Prostate gland (tissue), 2 donors: ENCODE measurements around the gene WDR20. TPM values are rescaled to one million over a fixed set of nuclear protein-coding genes. Genes with fewer than 3 reads are reported as not detected.
A peak's percentile ranks its signal among the peaks of the same experiment; 100 is the strongest.
"Not testable (repeated sequence)": the region's sequence is repeated elsewhere in the genome, so short reads cannot be mapped to it uniquely, and the experiment has no call there.

Experiments used
- DNase-seq: peaks from one replicate; pipeline ENCODE4 v3.0.0-alpha.2; 2019; ENCODE audit warnings: low spot score
- H3K27ac ChIP-seq, 2 donors: fragments of 200-600 bp; sonication (generic); 2 replicates each; pipeline ENCODE4 v1.5.1; 2017 to 2019
- H3K27me3 ChIP-seq: fragments of 200-600 bp; sonication (generic); replicated peaks from 2 replicates; pipeline ENCODE4 v1.5.1; 2019; ENCODE audit not compliant: insufficient read depth
- H3K36me3 ChIP-seq, 2 donors: fragments of 200-600 bp; sonication (generic); 1 replicate in 1 of 2; 2 replicates in 1 of 2; pipeline versions ENCODE4 v1.5.1 to v1.8.1; 2017 to 2019
- H3K4me1 ChIP-seq: fragments of 200-600 bp; sonication (generic); replicated peaks from 2 replicates; pipeline ENCODE4 v1.5.1; 2019
- H3K4me3 ChIP-seq, 2 donors: fragments of 200-600 bp; sonication (generic); 2 replicates each; pipeline ENCODE4 v1.5.1; 2017 to 2019
- H3K9me3 ChIP-seq: fragments of 200-600 bp; sonication (generic); 2 replicates; pipeline ENCODE4 v1.5.1; 2017
- POLR2A ChIP-seq: fragments of 450-650 bp; IDR thresholded peaks from one replicate; pipeline ENCODE4 v1.6.1; 2016; ENCODE audit warnings: antibody characterized with exemption, mild to moderate bottlenecking
- POLR2AphosphoS5 ChIP-seq: sonication (generic); formaldehyde crosslinking; IDR thresholded peaks from one replicate; pipeline ENCODE4 v1.6.1; 2017; ENCODE audit warnings: antibody characterized with exemption
- WGBS: methylation state at CpG from one replicate; pipeline ENCODE4 v1.1.5; 2018; 5-methylcytosine and 5-hydroxymethylcytosine counted together
- intact Hi-C: fragments of 100-400 bp; cut with DNase I; formaldehyde crosslinking; loops from one replicate; pipeline ENCODE4 v1.14.2; 2022
- total RNA-seq, 2 donors: library from RNA; depleted of rRNA; stranded (reverse); fragments of >200 nt; gene quantifications; one replicate each; pipeline ENCODE4 v1.1.0, GENCODE V29; 2016
- TF ChIP-seq, protein P1 (sequence below), 4 experiments: fragments of 200-600 bp in 2 of 4; fragments of 450-650 bp in 2 of 4; sonication (generic) in 2 of 4; IDR thresholded peaks; 1 replicate in 3 of 4; 2 replicates in 1 of 4; pipeline ENCODE4 v1.5.1; 2016 to 2019; ENCODE audit warnings: antibody characterized with exemption in 4 of 4, mild to moderate bottlenecking in 2 of 4, moderate library complexity in 2 of 4

Gene WDR20
- total RNA-seq, 2 donors from 2014 or later, result 36.6 to 38.6 TPM

DNA sequence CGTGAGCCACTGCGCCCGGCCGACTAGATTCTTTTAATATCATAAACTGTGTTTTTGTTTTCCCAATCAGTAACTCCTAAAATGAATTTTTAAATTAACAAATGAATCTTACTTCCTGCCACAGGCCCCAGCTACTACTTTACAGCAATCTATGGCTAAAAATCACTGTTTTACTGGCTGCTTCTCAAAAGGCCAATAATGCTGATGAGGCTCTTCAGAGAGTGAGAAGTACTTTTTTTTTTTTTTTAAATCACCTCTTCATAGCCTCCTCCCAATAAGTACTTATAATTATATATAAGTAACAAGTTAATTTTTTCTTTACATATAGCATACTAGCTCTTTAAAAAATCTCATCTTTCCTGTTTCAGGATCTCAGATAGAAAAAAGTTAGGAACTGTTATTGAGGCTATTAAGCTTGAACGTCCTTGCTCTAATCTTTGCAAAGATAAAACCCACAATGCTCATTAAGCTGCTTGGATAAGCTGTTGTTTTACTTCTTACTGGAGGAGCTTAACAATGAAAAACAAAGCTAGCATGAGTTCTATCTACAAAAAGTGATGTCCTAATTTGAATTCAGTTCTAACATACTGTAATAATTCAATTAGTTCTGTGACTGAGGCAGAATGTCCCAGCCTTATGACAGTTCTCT, 12.8 kb upstream of the WDR20 start:
- no peak for DNase-seq
- H3K27me3 ChIP-seq, result no peaks in the 10 kb centered on the region
- no peak overlapping the region for H3K4me3 ChIP-seq
- H3K27ac ChIP-seq, result no peak overlapping the region
- no peak for TF ChIP-seq POLR2AphosphoS5
- TF ChIP-seq, protein P1, sequence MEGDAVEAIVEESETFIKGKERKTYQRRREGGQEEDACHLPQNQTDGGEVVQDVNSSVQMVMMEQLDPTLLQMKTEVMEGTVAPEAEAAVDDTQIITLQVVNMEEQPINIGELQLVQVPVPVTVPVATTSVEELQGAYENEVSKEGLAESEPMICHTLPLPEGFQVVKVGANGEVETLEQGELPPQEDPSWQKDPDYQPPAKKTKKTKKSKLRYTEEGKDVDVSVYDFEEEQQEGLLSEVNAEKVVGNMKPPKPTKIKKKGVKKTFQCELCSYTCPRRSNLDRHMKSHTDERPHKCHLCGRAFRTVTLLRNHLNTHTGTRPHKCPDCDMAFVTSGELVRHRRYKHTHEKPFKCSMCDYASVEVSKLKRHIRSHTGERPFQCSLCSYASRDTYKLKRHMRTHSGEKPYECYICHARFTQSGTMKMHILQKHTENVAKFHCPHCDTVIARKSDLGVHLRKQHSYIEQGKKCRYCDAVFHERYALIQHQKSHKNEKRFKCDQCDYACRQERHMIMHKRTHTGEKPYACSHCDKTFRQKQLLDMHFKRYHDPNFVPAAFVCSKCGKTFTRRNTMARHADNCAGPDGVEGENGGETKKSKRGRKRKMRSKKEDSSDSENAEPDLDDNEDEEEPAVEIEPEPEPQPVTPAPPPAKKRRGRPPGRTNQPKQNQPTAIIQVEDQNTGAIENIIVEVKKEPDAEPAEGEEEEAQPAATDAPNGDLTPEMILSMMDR (IDR thresholded peaks at IDR 0.05), result no peak
- TF ChIP-seq POLR2A, result no peak
- no peaks in the 10 kb centered on the region for H3K36me3 ChIP-seq
- no peaks in the 10 kb centered on the region for H3K9me3 ChIP-seq
- no peaks in the 10 kb centered on the region for H3K4me1 ChIP-seq
- WGBS, result 87% methylated on average over 5 of the region's 5 CpGs
- intact Hi-C loops, result no loop called here

GRCh38 chr14:102131741-102132140, 8.0 kb upstream of the WDR20 start:
- Histone ChIP-seq H3K36me3 (no peaks in the 10 kb centered on the region), H3K4me3 (no peak overlapping the region), H3K27me3 (no peaks in the 10 kb centered on the region), H3K4me1 (no peaks in the 10 kb centered on the region), H3K9me3 (no peaks in the 10 kb centered on the region), H3K27ac (no peak overlapping the region)
- WGBS, result 80% methylated on average over 6 of the region's 6 CpGs
- TF ChIP-seq, protein P1 (IDR thresholded peaks at IDR 0.05), result no peak
- TF ChIP-seq POLR2AphosphoS5, result no peak
- no peak for TF ChIP-seq POLR2A
- intact Hi-C loops, result no loop called here
- DNase-seq, result no peak

DNA sequence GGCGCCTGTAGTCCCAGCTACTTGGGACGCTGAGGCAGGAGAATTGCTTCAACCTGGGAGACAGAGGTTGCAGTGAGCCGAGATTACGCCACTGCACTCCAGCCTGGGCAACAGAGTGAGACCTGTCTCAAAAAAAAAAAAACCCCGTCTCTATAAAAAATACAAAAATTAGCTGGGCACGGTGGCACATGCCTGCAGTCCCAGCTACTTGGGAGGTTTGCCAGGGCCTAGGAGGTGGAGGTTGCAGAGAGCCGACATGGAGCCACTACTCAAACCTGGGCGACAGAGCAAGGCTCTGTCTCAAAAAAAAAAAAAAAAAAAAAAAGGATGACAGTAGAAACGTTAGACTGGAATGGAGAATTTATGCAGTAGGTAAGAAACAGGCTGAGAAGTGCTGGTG, 5.7 kb upstream of the WDR20 start:
- H3K4me1 ChIP-seq, H3K36me3 ChIP-seq, intact Hi-C loops, H3K27ac ChIP-seq, H3K9me3 ChIP-seq, H3K27me3 ChIP-seq, DNase-seq, H3K4me3 ChIP-seq: not testable (repeated sequence)
- WGBS, result 76% methylated on average over 9 of the region's 9 CpGs

DNA sequence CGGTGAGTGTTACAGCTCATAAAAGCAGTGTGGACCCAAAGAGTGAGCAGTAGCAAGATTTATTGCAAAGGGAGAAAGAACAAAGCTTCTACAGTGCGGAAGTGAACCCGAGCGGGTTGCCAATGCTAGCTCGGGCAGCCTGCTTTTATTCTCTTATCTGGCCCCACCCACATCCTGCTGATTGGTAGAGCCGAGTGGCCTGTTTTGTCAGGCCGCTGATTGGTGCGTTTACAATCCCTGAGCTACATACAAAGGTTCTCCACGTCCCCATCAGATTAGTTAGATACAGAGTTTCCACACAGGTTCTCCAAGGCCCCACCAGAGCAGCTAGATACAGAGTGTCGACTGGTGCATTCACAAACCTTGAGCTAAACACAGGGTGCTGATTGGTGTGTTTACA, 5.0 kb upstream of the WDR20 start:
- not testable (repeated sequence) for DNase-seq, H3K27ac ChIP-seq

DNA sequence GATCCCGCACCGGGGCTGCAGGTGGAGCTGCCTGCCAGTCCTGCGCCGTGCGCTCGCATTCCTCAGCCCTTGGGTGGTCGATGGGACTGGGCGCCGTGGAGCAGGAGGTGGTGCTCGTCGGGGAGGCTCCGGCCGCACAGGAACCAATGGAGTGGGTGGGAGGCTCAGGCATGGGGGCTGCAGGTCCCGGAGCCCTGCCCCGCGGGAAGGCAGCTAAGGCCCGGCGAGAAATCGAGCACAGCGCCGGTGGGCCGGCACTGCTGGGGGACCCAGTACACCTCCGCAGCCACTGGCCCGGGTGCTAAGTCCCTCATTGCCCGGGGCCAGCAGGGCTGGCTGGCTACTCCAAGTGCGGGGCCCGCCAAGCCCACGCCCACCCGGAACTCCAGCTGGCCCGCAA, 4.2 kb upstream of the WDR20 start:
- H3K4me3 ChIP-seq, H3K27ac ChIP-seq, H3K4me1 ChIP-seq, intact Hi-C loops, H3K9me3 ChIP-seq, H3K27me3 ChIP-seq, H3K36me3 ChIP-seq, DNase-seq: not testable (repeated sequence)
- 92% methylated on average over 7 of the region's 30 CpGs for WGBS

More for the DNA sequence above, 5.0 kb upstream of the WDR20 start:
- H3K9me3 ChIP-seq, H3K27me3 ChIP-seq, H3K36me3 ChIP-seq, intact Hi-C loops, H3K4me3 ChIP-seq, H3K4me1 ChIP-seq: not testable (repeated sequence)
- 80% methylated on average over 10 of the region's 10 CpGs for WGBS

DNA sequence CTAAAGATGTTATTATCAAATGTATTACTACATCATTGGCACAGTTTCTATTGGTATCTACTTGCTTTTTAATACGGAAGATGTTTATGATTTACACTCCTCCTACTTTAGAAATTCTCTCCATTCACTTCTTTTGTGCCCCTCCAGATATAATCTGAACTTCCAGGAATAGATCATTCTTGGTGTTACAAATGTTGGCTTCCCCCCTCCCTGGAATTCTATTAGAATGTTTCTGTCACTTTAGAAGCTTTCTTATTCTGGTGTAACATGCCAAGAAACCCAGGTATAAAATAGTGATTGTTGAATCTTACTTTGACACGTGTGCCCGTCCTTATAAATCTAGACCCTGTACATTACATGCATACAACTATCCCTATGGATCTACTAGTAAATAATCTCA, 1.2 kb upstream of the WDR20 start:
- intact Hi-C loops, result no loop called here
- 18% methylated on average over 3 of the region's 3 CpGs for WGBS
- Histone ChIP-seq H3K4me3 (peak overlapping the region in 1 of 2 donors; percentile 79), H3K4me1 (no peaks in the 10 kb centered on the region), H3K27me3 (no peaks in the 10 kb centered on the region), H3K27ac (no peak overlapping the region), H3K9me3 (no peaks in the 10 kb centered on the region), H3K36me3 (no peaks in the 10 kb centered on the region)
- DNase-seq, result no peak
- TF ChIP-seq POLR2A, result no peak
- TF ChIP-seq, protein P1 (IDR thresholded peaks at IDR 0.05), result no peak
- TF ChIP-seq POLR2AphosphoS5, result no peak
